CD4-positive, alpha-beta T cell treated with Interleukin-10 for 1 hour (primary cell): Measurements from ENCODE around the gene A3GALT2.

Source experiments
- DNase-seq: peaks from one replicate; pipeline ENCODE4 v3.0.0-alpha.2; 2020

Gene A3GALT2

DNA sequence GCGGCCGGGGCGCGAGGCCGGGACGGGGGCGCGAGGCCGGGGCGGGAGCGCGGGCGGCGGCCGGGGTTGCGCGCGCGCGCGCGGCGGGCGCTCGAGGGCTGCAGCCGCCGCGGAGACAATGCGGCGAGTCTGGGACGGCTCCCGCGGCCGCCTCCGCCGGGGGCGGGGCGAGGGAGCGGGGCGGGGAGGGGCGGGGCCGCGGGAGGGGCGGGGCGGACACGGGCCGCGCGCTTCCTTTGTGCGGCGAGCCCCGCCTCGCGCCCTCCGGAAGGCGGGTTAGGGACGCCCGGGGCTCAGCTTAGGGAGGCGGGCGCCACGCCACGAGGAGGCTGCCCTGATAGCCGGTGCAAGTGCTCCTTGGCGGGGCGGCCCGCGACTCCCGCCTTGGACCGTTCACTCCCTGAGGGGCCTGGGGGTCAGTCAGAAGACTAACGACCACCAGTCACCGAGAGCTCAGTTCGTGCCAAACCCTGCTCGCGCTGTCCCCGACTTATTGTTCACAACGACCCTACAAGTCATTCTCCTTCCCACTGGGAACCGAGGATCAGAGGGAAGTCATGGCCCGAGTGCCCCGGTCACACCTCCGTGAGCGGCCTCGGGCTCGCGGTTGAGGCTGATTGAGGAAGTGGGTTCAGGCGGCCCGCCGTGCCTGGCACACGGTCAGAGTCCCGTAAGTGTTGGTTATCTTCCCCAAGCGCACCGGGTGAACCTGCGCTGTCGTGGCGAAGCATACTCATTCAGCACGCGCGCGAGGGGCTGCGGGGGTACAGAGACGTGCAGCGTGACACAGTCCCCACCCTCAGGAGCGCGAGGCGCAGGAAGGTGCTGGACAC, 29.1 kb upstream of the A3GALT2 start:
- DNase-seq = peak; percentile 86

DNA sequence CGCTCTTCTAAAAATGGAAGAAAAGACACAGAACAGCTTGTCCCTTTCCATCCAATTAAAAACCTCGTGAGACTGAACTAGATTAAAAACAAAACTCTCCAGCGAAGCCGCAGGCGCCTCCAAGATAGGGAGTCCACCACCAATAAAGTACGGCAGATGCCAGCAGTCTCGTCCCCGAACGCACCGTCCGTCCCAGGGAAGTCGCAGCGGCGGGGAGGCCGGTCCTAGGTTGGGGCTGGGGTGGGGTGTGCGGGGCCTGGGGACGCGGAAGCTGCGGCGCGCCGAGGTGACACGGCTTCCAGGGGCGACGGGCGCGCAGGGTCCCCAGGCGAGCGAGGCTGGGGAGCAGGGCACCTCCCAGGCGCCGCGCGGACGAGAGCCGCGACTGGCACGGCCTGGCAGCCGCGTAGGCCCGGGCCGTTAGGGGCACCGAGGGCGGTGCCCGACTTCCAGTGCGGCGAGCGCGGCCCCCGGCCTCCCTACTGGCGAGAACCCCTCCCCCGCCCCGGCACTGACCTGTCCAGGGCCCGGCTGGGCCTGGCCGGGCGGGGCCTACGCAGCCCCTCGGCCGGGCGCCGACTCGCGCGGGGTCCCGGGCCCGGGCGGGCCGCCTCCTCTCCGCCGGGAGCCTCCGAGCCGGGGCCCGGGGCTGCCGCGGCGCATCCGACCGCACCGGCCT, 28.3 kb upstream of the A3GALT2 start:
- DNase-seq = peak; percentile 46

- DNase-seq = peak; percentile 13
Observed at GRCh38 chr1:33348676-33349080, 27.8 kb upstream of the A3GALT2 start.

DNA sequence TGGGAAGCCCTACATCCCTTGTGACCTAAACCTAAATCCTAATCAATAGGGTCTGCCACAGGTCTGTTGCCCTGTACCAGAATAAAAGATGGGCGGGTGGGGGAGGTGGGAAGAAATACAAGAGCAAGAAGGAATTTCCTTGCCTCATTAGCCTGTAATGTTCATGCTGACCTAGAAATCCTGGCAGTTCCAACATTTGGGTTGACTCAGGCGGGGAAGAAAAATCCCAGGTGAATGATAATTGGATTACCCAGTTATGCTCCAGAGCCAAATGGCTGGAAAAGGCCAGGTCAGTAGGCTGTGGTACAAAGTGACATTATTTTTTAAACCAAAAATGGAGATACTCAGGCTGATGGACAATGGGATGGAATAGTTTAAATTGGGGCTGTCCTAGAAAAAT, 27.3 kb upstream of the A3GALT2 start:
- DNase-seq = no peak

DNA sequence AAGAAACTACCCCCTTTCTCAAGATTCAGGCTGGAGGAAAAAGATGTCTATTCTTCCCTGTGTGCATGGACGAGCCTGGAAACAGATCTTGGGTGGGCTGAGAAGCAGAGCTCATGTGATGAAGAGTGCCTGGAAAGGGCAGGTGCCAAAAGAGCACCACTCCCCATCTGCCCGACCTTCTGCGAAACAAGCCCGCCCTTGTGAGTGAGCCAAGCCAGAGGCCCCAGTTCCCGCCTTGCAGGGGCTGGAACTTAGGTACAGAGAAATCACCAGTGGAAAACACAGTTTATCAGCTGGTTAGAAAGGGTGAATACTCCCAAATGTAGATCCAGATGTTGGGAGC, 26.7 kb upstream of the A3GALT2 start:
- DNase-seq = no peak

DNA sequence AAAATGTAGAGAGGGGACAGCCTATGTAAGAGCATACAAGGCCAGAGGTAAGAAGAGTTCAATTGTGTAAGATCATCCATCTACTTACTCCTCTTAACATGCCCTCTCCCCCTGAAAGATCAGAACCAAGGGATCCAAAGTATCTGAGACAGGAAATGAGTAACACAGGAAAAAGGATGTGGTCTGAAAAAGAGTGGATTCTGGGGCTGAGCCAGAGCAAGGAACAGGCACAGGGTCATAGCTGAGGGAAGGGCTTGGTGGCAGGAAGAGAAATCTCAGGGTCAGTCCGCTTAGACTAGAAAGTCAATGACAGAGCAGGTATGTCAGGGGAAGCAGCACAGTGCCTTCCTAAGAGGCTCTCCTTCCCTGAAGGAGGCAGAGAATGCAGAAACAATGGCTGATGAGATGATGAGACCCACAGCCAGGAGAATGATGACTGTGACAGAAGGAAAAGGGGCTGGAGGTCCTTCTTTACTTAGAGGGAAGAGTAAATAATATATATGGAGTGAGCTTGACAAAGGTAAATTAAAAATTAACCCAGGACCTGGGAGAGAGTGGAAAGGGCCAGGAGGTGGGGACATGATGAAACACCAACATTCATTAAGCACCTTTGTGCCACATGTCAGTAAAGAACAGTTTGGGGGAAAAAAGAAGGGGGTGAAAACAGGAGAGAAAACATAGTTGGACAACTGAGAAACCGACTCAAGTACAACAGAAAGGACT, 26.2 kb upstream of the A3GALT2 start:
- DNase-seq = no peak

DNA sequence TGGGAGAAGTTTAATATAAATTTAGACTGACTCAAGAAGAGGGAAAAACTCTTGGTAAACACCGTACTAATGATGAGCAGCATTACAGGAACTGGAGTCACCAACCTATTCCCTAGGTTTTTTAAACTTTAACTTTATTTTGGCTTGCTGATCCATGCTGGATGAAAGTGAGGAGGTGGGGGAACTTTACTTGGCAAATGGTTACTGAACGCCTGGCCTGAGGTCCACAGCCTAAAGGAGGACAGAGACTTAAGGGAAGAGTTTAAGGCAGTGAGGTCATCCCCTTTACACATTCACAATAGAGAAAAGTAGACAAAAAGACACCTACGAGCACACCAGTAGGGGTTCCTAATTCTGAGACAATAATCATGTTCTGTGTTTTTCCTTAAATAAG, 25.6 kb upstream of the A3GALT2 start:
- DNase-seq = no peak

- no peak for DNase-seq
Observed at GRCh38 chr1:33344896-33345560, 24.1 kb upstream of the A3GALT2 start.

- DNase-seq = no peak
Observed at GRCh38 chr1:33343539-33343938, 22.6 kb upstream of the A3GALT2 start.

GRCh38 chr1:33342041-33342723, 21.3 kb upstream of the A3GALT2 start:
- no peak for DNase-seq

DNA sequence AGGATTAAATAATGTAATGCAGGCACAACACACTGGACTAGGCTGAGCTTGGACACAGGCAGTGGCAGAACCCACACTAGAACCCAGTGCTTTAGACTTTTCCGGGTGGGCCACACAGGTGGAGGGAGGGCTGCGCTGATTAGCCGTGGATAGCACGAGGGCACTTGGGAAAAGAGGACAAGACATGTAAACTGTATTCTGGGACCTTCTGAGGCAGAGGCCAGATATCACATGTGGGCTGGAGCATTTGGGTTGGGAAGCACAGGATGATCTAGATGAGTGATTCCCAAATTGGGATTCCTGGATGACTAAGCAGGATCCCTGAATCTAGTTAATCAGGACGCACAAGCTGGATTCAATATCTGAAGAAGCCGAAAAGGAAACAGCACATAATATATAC, 20.3 kb upstream of the A3GALT2 start:
- DNase-seq = no peak

- no peak for DNase-seq
Observed at GRCh38 chr1:33339413-33339812, 18.5 kb upstream of the A3GALT2 start.

- no peak for DNase-seq
Observed at GRCh38 chr1:33338440-33339211, 17.7 kb upstream of the A3GALT2 start.

DNA sequence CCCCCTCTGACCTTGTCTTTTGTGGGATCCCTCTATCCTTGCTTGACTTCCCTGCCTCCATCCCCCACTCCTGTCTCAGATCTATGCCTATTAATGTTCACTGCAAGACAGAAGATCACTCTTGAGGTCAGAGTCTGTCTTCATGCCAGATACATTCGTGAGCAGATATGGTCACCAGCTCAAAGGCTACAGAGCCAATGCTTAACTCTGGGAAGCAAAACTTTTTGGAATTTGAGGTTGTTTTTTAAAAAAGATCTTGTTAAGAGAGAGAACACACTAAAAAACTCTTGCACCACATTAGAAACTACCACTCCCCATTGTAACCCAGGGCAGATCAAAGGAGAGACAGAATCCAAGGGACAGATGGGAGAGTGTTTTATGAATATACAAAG, 17.1 kb upstream of the A3GALT2 start:
- DNase-seq = no peak

DNA sequence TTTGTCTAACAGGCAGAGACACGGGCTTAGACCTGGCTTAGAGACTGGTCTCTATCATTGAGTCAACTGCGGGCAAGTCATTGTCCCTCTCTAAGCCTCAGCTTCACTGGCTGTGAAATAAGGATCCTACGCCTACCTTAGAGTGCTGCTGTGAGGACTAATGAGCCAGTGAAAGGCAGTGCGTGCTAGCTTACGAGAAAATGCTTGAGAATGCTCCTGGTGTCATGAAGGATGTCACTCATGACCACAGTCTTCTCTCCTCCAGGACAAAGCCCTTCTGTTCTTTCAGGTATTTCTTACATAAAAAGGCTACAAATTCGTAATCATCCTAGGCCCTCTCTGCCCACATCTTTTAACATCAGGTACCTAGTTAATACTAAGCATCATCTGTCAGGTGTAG, 16.5 kb upstream of the A3GALT2 start:
- DNase-seq = no peak

- no peak for DNase-seq
Observed at GRCh38 chr1:33336580-33336979, 15.7 kb upstream of the A3GALT2 start.

DNA sequence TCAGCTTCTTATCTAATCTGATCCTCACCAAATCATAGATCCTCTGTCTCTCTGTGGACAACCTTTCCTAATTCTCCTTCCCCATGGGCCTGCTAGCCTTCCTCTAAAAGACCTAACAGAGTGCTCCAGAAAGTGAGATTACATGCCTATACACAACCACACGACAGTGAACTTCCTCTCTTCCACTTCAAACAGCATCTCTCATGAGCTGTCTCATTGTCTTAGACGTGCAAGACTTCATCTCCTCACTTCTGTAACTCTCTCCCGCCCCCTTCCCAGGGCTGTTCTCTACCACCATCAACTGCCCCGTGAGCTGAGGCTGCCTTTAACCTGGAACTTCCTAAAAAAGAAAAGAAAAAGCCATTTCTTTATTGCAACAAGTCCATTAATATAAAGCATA, 14.1 kb upstream of the A3GALT2 start:
- no peak for DNase-seq

GRCh38 chr1:33334081-33334552, 13.2 kb upstream of the A3GALT2 start:
- DNase-seq = no peak

- no peak for DNase-seq
Observed at GRCh38 chr1:33332881-33333280, 12.0 kb upstream of the A3GALT2 start.

DNA sequence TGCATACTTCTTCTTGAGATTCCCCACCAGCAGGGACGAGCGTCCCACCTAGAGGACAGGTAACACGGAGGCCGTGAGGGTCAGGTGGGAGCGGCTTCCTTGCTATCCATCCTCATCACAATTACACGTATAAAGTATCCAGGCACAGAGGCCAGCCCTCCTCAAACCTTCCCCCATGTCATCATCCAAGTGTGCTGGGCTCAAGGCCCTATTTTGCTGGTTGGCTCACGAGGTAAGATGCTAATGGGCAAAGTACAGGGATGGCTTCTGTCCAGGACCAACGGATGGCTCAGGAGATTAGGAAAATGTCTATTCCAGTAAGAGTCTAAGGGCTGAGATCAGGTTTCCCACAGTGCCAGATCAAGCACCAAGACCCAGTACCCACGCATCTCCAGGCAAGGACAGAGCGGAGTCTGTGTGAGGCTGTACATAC, 11.5 kb upstream of the A3GALT2 start:
- no peak for DNase-seq

DNA sequence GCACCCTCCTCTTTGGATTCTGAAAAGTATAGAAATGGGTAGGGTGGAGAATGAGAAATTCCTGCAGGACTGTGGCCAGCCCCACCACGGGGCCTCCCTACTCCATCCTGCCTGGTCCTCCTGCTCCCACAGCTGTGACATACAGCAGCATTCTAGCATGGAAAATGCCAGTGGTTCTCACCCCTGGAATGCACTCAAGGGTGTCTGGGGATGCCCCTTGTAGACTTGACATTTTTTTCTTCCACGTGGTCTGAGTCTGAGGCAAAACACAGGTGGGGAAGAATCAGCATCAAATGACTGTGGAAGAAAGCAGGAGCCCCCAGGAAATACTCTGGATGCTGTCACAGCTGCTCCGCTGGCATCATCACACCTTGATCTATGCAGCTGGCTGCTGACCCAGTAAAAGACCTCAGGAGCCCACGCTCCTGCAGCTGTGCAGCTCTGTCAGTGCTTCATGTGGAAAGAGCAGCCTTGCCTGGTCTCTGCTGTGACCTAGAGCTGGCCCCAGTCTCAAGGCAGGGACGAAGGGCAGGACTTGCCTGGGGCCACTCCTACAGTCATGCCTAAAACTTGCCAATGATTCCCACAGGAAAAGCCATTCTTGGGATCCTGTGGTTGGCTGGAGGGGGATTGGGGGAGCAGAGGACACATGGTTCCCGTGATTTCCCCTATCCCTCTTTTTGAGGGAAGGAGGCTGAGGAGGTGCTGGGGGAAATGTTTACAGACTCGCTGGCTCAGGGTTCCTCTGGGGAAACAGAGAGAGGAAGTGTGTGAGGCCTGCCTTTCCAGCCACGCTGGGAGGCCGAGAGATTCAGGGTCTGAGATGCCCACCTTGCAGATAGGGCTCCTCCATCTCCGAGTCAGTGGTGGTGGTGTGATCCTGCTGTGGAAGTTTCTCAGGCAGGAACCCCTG, 10.8 kb upstream of the A3GALT2 start:
- no peak for DNase-seq
